HG03378 (cell line): Measurements from ENCODE around the gene OR51G1.
"Not testable (repeated sequence)": the region's sequence is repeated elsewhere in the genome, so short reads cannot be mapped to it uniquely, and the experiment has no call there.

ENCODE experiments used
- ATAC-seq: cut with Tn5 transposase; IDR thresholded peaks from one replicate; pipeline ENCODE4 v1.9.1; 2021; ENCODE audit warnings: mild to moderate bottlenecking, moderate library complexity; ENCODE audit not compliant: unreplicated experiment

Gene OR51G1, protein sequence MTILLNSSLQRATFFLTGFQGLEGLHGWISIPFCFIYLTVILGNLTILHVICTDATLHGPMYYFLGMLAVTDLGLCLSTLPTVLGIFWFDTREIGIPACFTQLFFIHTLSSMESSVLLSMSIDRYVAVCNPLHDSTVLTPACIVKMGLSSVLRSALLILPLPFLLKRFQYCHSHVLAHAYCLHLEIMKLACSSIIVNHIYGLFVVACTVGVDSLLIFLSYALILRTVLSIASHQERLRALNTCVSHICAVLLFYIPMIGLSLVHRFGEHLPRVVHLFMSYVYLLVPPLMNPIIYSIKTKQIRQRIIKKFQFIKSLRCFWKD

DNA sequence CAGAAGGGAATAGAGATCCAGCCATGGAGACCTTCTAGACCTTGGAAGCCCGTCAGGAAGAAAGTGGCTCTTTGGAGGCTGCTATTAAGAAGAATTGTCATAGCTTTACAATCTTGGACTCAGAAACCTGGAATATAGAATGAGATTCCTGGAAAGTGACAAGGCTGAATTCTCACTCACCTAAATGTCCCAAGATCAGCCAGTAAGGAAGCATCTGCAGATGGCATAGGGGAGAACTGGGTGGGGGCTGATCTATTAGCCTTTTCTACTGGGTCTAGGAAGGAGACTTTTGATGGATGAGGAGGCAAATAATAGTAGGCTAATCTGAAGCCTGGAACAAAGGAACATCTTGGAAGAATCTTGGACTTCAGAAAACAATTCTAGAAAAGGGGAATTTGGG lies at the start of gene OR51G1:
Gene OR51G1 (minus strand): TSS at position 101 of the 400 bp plus-strand sequence. CDS start 0 bp downstream, at position 101.
- ATAC-seq = no peak

DNA sequence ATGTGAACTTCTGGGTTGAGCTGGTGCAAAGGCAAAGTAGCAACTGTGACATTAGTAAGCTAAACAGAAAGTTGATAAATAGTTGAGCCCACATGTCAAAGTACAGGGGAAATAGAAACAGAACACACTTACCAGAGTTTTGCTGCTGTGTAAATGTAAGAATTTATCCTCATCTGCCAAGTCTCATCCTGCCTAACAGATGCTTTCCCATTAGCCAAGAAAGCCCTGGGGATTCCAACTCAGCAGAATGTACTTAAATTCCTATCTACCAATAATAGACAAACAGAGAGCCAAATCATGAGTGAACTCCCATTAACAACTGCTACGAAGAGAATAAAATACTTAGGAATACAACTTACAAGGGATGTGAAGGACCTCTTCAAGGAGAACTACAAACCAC lies 38.7 kb upstream of the OR51G1 start:
- no peak for ATAC-seq

DNA sequence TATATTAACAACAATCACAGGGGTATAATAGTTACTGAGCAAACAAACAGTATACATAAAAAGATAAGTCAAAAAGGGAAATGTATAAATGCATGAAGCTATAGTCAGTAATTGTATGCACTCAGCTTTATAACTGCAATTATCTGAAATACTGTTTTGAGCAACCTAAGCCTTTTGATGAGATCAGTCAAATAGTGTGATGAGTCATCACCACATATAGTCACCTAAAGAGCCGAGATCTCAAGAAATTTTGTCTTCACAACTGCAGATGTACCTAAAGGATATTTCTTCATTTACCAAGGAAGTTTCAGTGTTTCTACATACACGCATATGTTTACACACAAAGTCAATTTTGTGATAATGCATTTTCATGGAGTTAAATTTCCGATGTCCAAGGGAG lies 36.7 kb upstream of the OR51G1 start:
- ATAC-seq = no peak

DNA sequence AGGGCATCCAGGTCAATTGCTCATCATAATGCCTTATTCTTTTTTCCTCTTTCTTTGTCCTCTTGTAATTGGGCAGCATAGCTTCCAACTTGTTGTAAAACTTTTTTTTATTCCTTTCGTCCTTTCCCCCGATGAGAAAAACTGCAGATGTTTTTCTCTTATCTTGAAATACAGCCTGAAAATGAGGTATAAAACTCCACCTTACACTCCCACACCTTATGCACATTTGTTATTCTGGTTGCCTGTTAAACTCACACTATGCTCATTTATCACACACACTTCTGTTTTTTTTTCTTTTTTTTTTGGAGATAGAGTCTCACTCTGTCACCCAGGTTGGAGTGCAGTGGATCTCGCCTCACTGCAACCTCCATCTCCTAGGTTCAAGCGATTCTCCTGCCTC lies 33.3 kb upstream of the OR51G1 start:
- no peak for ATAC-seq

DNA sequence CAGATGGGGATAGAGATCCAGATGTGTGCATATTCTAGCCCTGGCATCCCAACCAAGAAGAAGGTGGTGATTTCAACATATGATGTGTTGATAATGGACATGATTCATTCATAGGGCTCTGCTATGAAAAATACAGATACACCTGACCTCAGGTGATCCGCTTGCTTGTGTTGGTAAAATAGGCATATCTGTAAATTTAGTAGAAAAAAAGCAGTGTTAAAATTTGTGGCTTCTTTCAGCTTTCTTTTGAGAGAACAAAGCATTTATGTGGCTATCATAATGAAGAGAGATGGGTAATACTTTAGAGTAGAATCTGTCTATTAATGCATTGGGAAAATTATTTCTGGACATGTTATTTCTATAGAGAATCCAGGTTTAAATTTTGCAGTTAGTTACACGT lies 31.5 kb upstream of the OR51G1 start, which contains the start of gene OR51A2:
Gene OR51A2 (minus strand): TSS at position 101 of the 400 bp plus-strand sequence. CDS start 0 bp downstream, at position 101.
- ATAC-seq = not testable (repeated sequence)

DNA sequence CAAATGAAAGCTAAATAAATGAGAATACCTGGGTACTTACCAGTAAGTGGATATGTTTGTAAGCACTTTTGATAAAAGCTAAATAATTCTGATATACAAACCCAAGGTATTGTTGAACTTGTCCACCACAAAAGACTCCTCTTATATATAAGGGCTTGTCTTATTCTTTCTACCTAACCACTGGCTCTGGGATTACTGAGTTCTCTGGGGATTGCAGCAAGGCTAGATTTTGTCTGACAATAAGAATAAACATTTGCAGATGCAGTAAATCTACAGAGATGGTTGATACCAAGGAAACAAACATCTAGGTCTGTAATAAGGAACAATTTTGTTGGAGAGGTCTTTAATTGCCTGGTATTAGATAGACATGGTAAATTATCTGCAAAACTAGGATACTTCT lies 23.4 kb upstream of the OR51G1 start, which contains the start of gene OR51A4:
Gene OR51A4 (minus strand): TSS at position 101 of the 400 bp plus-strand sequence. CDS start 505 bp downstream, outside the sequence.
- ATAC-seq = no peak

DNA sequence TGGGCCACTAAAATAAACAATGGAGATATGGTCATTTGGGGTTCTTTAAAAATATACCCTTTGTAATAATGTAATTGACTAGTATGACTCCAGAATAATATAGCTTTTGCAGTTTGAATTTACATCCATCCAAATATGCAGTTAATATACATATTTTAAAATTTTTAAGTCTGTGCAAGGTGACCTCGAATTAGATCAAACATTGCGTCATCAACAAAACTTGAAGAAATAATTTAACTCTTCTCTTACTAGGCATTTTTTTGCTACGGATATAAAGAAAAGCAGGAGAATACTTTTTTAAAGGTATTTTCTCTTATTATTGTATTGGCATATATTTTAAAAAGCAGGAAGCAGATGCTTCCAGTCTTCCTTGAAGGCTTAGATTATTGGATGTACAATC lies 12.6 kb upstream of the OR51G1 start:
- ATAC-seq = no peak

DNA sequence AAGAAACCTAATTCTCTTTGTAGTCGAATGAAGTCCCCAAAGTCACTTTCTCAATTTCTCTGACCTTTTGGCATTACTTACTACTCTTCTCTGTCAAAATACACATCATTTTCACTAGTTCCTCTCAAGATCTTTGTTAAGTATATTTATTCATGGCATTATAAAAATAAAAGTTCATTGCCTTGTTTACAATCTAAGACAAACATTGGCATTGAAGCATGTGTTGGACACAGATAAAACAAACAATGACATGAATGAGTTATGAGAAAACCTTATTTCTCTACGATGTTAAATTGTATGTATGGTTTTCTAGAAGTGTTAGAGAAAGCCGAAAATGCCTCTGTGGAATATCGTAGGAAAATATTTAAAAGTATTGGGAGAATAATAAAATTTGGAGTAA lies 8.6 kb upstream of the OR51G1 start:
- ATAC-seq = no peak

DNA sequence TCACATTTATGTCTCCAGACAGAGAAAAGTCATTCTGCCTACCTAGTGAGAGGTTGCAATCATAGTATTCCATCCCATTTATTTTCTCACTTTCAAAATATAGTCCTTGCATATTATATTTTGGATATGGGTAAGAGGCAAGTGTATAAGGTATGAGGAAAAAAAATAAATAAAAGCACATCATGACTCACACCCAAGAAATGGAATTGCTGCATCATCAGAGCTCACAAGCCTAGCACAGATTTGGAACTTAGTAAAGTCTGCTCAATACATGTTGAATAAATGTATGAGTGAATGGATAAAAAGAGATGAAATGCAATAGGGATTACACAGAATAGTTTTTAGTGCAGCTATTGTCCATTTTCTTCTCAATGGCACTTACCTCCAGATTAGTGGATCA lies 2.5 kb upstream of the OR51G1 start:
- ATAC-seq = no peak

DNA sequence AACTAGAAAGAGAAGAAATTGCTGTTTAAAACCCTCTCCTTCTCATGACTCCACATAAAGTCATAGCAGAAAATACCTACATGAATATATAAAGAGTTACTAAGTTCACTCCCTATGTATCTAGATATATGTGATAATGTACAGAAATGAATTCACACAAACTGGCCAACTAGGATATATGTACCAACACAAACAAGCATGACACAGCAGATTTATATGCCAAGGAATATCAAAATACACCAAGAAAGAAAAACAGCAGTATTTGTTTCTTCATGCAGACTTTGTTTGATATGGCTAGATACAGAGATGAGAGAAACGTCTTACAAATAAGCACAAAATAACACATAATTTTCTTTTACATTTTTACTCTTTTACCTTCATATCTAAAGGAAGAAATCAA lies 1.8 kb downstream of the OR51G1 start:
- no peak for ATAC-seq

DNA sequence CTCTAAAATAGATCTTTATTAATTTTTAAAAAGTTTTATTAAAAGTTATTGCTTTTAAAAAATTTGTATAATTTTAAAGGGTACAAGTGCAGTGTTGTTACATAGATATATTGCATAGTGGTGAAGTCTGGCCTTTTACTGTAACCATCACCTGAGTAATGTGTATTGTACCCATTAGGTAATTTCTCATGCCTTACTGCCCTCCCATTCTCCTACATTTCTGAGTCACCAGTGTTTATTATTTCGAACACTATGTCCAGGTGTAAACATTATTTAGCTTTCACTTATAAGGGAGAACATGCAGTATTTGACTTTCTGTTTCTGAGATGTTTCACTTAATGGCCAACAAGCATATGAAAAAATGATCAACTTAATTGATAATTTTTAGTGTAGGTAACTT lies 2.3 kb downstream of the OR51G1 start:
- no peak for ATAC-seq

DNA sequence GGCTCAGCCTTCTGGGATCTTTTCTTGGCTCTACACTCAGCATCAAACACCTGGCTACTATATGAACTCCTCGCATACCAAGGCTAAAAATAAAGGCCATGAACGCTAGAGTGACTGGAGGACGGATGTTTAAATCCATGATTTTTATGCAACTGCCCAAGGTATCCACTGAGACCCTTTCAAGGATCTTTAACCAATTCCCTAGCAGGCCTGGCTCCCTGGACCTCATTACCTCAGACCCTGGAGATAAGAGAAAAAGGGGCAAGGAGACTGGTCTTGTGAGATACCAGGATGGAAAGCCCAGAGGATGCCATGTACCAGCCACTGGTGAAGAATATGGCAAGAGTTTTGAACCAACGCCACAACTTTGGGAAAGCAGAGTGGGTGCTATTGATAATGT lies 4.9 kb downstream of the OR51G1 start, which contains the start of gene OR51G2:
Gene OR51G2 (minus strand): TSS at position 101 of the 400 bp plus-strand sequence. CDS start 3,687 bp downstream, outside the sequence.
- ATAC-seq = no peak

DNA sequence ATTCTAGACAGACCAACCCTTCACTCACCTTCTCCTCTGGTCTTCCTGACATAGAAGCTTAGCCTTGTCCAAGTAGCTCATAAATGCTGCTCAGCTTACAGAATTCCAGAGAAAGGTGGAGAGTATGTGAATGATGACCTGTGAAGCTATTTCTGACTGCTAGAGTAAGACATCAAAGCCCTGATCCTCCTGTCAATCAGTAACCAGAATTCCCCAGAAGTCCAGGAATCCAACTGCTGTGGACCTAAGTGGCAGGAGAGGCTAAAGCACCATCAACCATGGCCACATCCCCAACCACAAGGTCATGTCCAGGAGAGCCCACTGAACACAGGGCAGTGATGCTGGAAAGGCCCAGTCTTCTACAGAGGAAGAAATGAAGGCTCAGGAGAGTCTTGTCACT lies 7.6 kb downstream of the OR51G1 start:
- no peak for ATAC-seq

DNA sequence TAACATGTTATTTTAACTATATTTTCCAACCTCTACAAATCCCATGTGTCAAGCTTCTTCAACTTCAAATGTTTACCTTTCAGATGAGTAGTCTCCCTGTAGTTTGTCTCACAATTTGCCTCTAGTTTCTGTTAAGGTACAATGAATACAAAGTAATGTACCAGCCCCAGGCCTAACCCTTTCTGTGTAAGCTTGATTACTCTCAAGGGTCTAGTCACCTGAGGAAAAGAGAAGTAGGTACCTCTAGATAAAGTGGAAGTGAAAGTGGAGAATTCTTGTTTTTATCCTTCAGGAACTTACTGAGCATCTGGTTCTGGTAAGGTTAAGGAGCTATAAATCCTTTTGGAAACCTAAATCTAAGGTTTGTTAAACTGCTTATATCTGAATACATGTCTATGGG lies 20.7 kb downstream of the OR51G1 start, which contains the start of gene OR51A7:
Gene OR51A7 (plus strand): TSS at position 300 of the 400 bp plus-strand sequence. CDS start 3,587 bp downstream, outside the sequence.
- no peak for ATAC-seq

DNA sequence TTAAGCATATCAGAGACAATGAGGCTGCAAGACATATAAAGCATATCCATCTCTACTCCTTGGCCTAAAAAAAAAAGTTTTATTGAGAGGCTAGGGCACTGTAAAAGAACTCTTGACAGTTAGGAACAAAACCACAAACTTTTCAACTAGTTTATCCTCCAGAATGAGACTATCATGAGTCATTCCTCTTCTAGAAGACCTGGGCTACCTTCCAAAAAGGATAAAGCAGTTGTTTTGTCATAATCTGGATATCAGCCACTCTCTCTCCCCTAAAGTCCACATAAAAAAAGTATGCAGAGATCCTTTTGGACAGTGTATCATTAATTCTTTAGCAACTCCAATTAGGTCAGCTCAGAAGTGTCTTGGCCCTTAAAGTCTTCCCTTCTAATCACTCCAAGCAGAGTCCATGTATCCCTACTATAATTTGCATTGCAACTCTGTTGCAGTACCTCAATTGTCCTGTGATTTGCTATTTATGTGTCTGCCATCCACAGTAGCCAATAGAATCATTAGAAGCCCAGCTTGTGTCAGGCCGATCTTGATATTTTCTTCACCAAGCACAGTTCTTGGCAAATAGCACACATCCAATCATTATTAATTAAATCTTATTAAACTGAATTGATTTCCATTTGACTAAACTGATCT lies 32.0 kb downstream of the OR51G1 start:
- no peak for ATAC-seq

DNA sequence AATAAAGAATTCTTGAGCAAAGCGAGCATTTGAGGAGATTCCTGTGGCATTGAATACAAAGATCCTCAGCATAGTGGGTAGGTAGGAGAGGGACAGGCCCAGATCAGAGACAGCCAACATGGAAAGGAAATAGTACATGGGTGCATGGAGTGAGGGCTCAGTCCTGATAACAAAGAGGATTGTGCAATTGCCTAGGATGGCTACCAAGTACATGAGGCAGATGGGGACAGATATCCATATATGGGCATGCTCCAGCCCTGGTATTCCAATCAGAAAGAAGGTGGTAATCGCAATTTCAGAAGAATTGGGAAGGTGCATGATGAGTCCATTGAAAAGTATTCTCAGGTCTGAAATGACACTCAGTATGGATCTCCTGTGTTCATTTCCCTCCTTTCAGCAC lies 33.9 kb downstream of the OR51G1 start:
- no peak for ATAC-seq

DNA sequence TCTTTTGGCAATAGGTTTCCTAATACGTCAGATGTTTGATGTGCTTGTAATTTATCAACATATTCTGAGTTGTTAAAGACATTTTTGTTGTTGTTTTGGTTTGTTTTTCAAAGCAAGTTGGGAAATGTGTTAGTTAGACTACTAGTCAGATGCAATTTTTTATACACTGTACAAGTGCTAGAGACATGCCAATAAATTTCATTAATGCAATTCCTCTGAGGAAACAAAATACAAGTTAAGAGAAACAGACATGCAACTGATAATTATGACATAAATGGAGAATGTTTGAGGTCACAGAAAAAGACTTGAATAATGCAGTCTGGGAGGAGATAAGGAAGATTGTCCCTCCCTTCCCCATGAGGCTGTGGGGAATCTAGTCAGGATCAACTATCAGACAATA lies 36.5 kb downstream of the OR51G1 start:
- ATAC-seq = no peak

DNA sequence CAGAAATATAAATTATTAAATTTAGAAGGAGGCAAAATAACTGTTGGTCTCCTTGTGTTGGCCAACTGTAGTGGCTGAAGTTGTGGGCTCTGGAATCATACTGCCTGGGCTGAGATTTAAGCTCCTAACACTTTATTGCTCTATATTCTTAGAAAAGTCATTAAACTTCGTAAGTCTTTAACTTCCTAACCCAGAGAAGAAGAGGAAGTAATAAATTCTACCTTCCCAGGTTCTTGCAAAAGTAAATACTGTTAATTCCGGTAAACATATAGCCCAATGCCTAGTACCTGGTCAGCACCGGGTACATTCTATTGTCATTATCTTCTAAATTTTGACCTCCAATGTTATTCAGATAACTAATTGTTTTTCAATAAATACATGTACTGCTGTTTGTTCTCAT lies 38.0 kb downstream of the OR51G1 start:
- ATAC-seq = no peak

DNA sequence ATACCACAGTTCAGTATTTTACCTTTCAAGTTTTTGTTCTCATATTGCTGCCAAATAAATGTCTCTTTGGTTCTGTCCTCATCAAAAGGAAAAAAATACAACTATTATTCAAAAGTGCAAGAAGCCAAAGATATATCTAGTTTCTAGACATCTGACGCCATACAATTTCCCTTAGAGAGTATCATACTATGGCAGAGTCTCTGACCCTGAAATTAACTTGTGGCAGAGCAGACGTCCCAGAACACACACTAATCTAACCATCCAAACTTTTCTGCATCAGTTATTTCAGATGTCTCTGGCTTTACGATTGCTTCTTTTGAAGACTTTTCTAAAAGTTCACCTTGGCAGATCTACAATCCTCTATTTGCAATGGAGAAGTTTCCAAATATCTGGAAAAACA lies 39.8 kb downstream of the OR51G1 start:
- ATAC-seq = no peak

DNA sequence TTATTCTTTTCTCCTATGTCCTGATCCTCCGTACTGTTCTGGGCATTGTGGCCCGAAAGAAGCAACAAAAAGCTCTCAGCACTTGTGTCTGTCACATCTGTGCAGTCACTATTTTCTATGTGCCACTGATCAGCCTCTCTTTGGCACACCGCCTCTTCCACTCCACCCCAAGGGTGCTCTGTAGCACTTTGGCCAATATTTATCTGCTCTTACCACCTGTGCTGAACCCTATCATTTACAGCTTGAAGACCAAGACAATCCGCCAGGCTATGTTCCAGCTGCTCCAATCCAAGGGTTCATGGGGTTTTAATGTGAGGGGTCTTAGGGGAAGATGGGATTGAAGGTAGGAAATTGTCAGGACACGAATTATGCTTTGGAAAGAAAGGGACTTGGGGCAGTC lies 41.6 kb downstream of the OR51G1 start:
- no peak for ATAC-seq

DNA sequence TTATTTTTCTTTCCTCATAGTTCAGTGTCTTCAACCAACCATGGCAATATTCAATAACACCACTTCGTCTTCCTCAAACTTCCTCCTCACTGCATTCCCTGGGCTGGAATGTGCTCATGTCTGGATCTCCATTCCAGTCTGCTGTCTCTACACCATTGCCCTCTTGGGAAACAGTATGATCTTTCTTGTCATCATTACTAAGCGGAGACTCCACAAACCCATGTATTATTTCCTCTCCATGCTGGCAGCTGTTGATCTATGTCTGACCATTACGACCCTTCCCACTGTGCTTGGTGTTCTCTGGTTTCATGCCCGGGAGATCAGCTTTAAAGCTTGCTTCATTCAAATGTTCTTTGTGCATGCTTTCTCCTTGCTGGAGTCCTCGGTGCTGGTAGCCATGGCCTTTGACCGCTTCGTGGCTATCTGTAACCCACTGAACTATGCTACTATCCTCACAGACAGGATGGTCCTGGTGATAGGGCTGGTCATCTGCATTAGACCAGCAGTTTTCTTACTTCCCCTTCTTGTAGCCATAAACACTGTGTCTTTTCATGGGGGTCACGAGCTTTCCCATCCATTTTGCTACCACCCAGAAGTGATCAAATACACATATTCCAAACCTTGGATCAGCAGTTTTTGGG lies 42.2 kb downstream of the OR51G1 start, which contains the start of gene OR51T1:
Gene OR51T1 (plus strand): TSS at position 41 of the 641 bp plus-strand sequence. CDS start 0 bp downstream, at position 41.
- ATAC-seq = no peak
